NCI-H128 (cell line): ENCODE measurements around the gene UBE2Q2.

Experiments used
- DNase-seq: peaks from one replicate; lab custom pipeline; 2025; ENCODE audit not compliant: unreplicated experiment; lab: John Stamatoyannopoulos, UW

UBE2Q2 gene

GRCh38 chr15:75921732-75922703 lies 78.8 kb downstream of the UBE2Q2 start:
- DNase-seq: no peak

- no peak for DNase-seq
Measured at GRCh38 chr15:75923756-75924155, 80.5 kb downstream of the UBE2Q2 start.

GRCh38 chr15:75924576-75924975 lies 81.3 kb downstream of the UBE2Q2 start:
- DNase-seq: no peak

GRCh38 chr15:75925440-75925839 lies 82.2 kb downstream of the UBE2Q2 start:
- no peak for DNase-seq

- DNase-seq: no peak
Measured at GRCh38 chr15:75926931-75927330, 83.7 kb downstream of the UBE2Q2 start.

GRCh38 chr15:75927601-75928000 lies 84.4 kb downstream of the UBE2Q2 start:
- DNase-seq: no peak

GRCh38 chr15:75928680-75929608 lies 85.7 kb downstream of the UBE2Q2 start:
- no peak for DNase-seq

GRCh38 chr15:75929799-75930565 lies 86.7 kb downstream of the UBE2Q2 start:
- no peak for DNase-seq

GRCh38 chr15:75930866-75931265 lies 87.6 kb downstream of the UBE2Q2 start:
- no peak for DNase-seq

- no peak for DNase-seq
Measured at GRCh38 chr15:75942464-75942863, 99.2 kb downstream of the UBE2Q2 start.

GRCh38 chr15:75943246-75943645 lies 100.0 kb downstream of the UBE2Q2 start:
- no peak for DNase-seq

GRCh38 chr15:75943713-75944215 lies 100.5 kb downstream of the UBE2Q2 start:
- no peak for DNase-seq

- no peak for DNase-seq
Measured at GRCh38 chr15:75945953-75946352, 102.7 kb downstream of the UBE2Q2 start.

GRCh38 chr15:75947092-75947491 lies 103.8 kb downstream of the UBE2Q2 start:
- DNase-seq: no peak

GRCh38 chr15:75948761-75949296 lies 105.6 kb downstream of the UBE2Q2 start:
- DNase-seq: no peak
